GM23248 (cell line): ENCODE data around the gene PON2. TPM values are rescaled to one million over a fixed set of nuclear protein-coding genes. Genes with fewer than 3 reads are reported as not detected.

ENCODE experiments used
- DNase-seq: peaks from one replicate; pipeline ENCODE4 v3.0.0-alpha.2; 2015
- H2AFZ ChIP-seq: fragments of 200-600 bp; sonication (generic); 2 replicates; pipeline ENCODE4 v1.6.1; 2016; ENCODE audit warnings: antibody characterized with exemption
- H3F3A ChIP-seq: fragments of 200-600 bp; sonication (generic); 2 replicates; pipeline ENCODE4 v1.6.1; 2016; ENCODE audit warnings: mild to moderate bottlenecking, antibody characterized with exemption, mixed run types; ENCODE audit not compliant: insufficient read depth
- H3K27ac ChIP-seq: fragments of 200-600 bp; sonication (generic); 2 replicates; pipeline ENCODE4 v1.5.1; 2016; ENCODE audit warnings: mild to moderate bottlenecking
- H3K27me3 ChIP-seq: fragments of 200-600 bp; sonication (generic); replicated peaks from 2 replicates; pipeline ENCODE4 v1.6.1; 2016; ENCODE audit warnings: mild to moderate bottlenecking; ENCODE audit not compliant: insufficient read depth
- H3K36me3 ChIP-seq: fragments of 200-600 bp; sonication (generic); 2 replicates; pipeline ENCODE4 v1.6.1; 2016; ENCODE audit warnings: low read depth, mild to moderate bottlenecking
- H3K4me1 ChIP-seq: fragments of 200-600 bp; sonication (generic); 2 replicates; pipeline ENCODE4 v1.6.1; 2016; ENCODE audit warnings: mild to moderate bottlenecking; ENCODE audit not compliant: insufficient read depth
- H3K4me2 ChIP-seq: fragments of 200-600 bp; sonication (generic); one replicate; pipeline ENCODE4 v1.6.1; 2016; ENCODE audit warnings: mild to moderate bottlenecking; ENCODE audit not compliant: unreplicated experiment
- H3K4me3 ChIP-seq: fragments of 200-600 bp; sonication (generic); 2 replicates; pipeline ENCODE4 v1.5.1; 2016; ENCODE audit warnings: mild to moderate bottlenecking
- H3K79me2 ChIP-seq: fragments of 200-600 bp; sonication (generic); 2 replicates; pipeline ENCODE4 v1.6.1; 2016; ENCODE audit warnings: mild to moderate bottlenecking; ENCODE audit not compliant: insufficient read depth
- H3K9ac ChIP-seq: fragments of 200-600 bp; sonication (generic); 2 replicates; pipeline ENCODE4 v1.6.1; 2016; ENCODE audit warnings: mild to moderate bottlenecking
- H3K9me2 ChIP-seq: fragments of 200-600 bp; sonication (generic); 2 replicates; pipeline ENCODE4 v1.6.1; 2016; ENCODE audit warnings: mixed run types, mild to moderate bottlenecking, moderate library complexity; ENCODE audit not compliant: insufficient read depth
- H3K9me3 ChIP-seq: fragments of 200-600 bp; sonication (generic); one replicate; pipeline ENCODE4 v1.6.1; 2017; ENCODE audit warnings: low read depth
- H4K20me1 ChIP-seq: fragments of 200-600 bp; sonication (generic); 2 replicates; pipeline ENCODE4 v1.6.0; 2016; ENCODE audit not compliant: insufficient read depth
- EZH2 ChIP-seq: fragments of 200-600 bp; sonication (generic); IDR thresholded peaks from 2 replicates; pipeline ENCODE4 v1.6.1; 2018; ENCODE audit warnings: antibody characterized with exemption, mild to moderate bottlenecking; ENCODE audit not compliant: insufficient read depth, poor library complexity, severe bottlenecking
- EZH2phosphoT487 ChIP-seq: fragments of 200-600 bp; sonication (generic); IDR thresholded peaks from 2 replicates; pipeline ENCODE4 v1.6.1; 2018; ENCODE audit warnings: antibody characterized with exemption, moderate library complexity, mild to moderate bottlenecking, low read depth; ENCODE audit not compliant: insufficient read depth
- WGBS, 2 experiments: methylation state at CpG; one replicate each; pipeline ENCODE4 v1.1.6; 2015 to 2017; ENCODE audit warnings: low lambda C conversion rate in 2 of 2, low coverage in 1 of 2; ENCODE audit errors: missing lambda C conversion rate in 2 of 2; 5-methylcytosine and 5-hydroxymethylcytosine counted together
- in situ Hi-C: fragments of 300-500 bp; cut with MboI; formaldehyde crosslinking; loops from 2 replicates; pipeline ENCODE4 v1.15.0; 2020
- polyA plus RNA-seq: library from polyadenylated mRNA; unstranded; fragments of >200 nt; fragmentation: Nextera tagmentation; extraction: Ambion mirVana; gene quantifications from 2 replicates; pipeline ENCODE4 v1.2.1, GENCODE V29; 2016
- total RNA-seq: library from RNA; depleted of rRNA; stranded (reverse); fragments of >200 nt; shearing (Covaris generic); gene quantifications from 2 replicates; pipeline ENCODE4 v1.2.3, GENCODE V29; 2014; rRNA removed

PON2 gene
- total and polyA plus RNA-seq, 2 experiments from 2014 or later: 65.6 to 99.7 TPM

GRCh38 chr7:95367606-95368005 is 67.2 kb downstream of the PON2 start:
- H3K4me1 ChIP-seq: 0 out of 2 replicates have a peak, but pooled peaks cover 5% of the 10 kb centered on the region
- no peaks in the 10 kb centered on the region for H3K36me3 ChIP-seq
- no peak for DNase-seq
- in situ Hi-C loops: no loop called here
- no peak overlapping the region for H3K4me2 ChIP-seq
- TF ChIP-seq EZH2 (no peak), EZH2phosphoT487 (no peak)
- no peak overlapping the region for H2AFZ ChIP-seq
- no peaks in the 10 kb centered on the region for H3F3A ChIP-seq
- H3K9me3 ChIP-seq: no peaks in the 10 kb centered on the region
- no peaks in the 10 kb centered on the region for H3K27me3 ChIP-seq
- H4K20me1 ChIP-seq: no peaks in the 10 kb centered on the region
- H3K9ac ChIP-seq: no peak overlapping the region
- no peak overlapping the region for H3K4me3 ChIP-seq
- 43 to 54% methylated on average over 1 of the region's 1 CpG for WGBS, 2 experiments
- no peak overlapping the region for H3K27ac ChIP-seq
- no peaks in the 10 kb centered on the region for H3K9me2 ChIP-seq
- H3K79me2 ChIP-seq: no peaks in the 10 kb centered on the region

GRCh38 chr7:95365151-95365550 is 69.7 kb downstream of the PON2 start:
- in situ Hi-C loops: no loop called here
- no peaks in the 10 kb centered on the region for H3K9me2 ChIP-seq

GRCh38 chr7:95357623-95358022 is 77.2 kb downstream of the PON2 start:
- no peaks in the 10 kb centered on the region for H3K4me1 ChIP-seq
- no peaks in the 10 kb centered on the region for H3K9me2 ChIP-seq
- no peak overlapping the region for H3K4me2 ChIP-seq
- peak; percentile 5 for DNase-seq
- no peak overlapping the region for H3K4me3 ChIP-seq
- H3F3A ChIP-seq: no peaks in the 10 kb centered on the region
- TF ChIP-seq EZH2 (no peak), EZH2phosphoT487 (no peak)
- H3K27me3 ChIP-seq: no peaks in the 10 kb centered on the region
- H3K9ac ChIP-seq: no peak overlapping the region
- no peaks in the 10 kb centered on the region for H3K79me2 ChIP-seq
- in situ Hi-C loops: no loop called here
- no peak overlapping the region for H2AFZ ChIP-seq
- H3K27ac ChIP-seq: no peak overlapping the region
- H4K20me1 ChIP-seq: no peaks in the 10 kb centered on the region
- no peaks in the 10 kb centered on the region for H3K9me3 ChIP-seq
- WGBS, 2 experiments: 3 to 4% methylated on average over 3 of the region's 3 CpGs
- H3K36me3 ChIP-seq: no peaks in the 10 kb centered on the region

More at GRCh38 chr7:95365151-95365550, 69.7 kb downstream of the PON2 start:
- no peak overlapping the region for H3K4me3 ChIP-seq
- no peaks in the 10 kb centered on the region for H3K27me3 ChIP-seq
- no peak for TF ChIP-seq EZH2phosphoT487
- no peak for TF ChIP-seq EZH2
- H2AFZ ChIP-seq: no peak overlapping the region
- no peaks in the 10 kb centered on the region for H3K79me2 ChIP-seq
- no peaks in the 10 kb centered on the region for H3K9me3 ChIP-seq
- H3K4me2 ChIP-seq: no peak overlapping the region
- H3F3A ChIP-seq: no peaks in the 10 kb centered on the region
- H3K4me1 ChIP-seq: no peaks in the 10 kb centered on the region
- H4K20me1 ChIP-seq: no peaks in the 10 kb centered on the region
- 80 to 89% methylated on average over 1 of the region's 1 CpG for WGBS, 2 experiments
- H3K9ac ChIP-seq: no peak overlapping the region
- no peaks in the 10 kb centered on the region for H3K36me3 ChIP-seq
- no peak overlapping the region for H3K27ac ChIP-seq
- DNase-seq: peak; percentile 36

Other genes with a start within 250 kb of the PON2 start
- gene PON1, start 110.5 kb downstream of the PON2 start, total RNA-seq: not detected in 2 replicates
- not detected in 2 replicates for gene PON1, start 110.5 kb downstream of the PON2 start, polyA plus RNA-seq
- gene PON3, start 38.7 kb downstream of the PON2 start, total RNA-seq: 1.4 TPM in 1 of 2 replicates, not detected in the other
- gene PON3, start 38.7 kb downstream of the PON2 start, polyA plus RNA-seq: 0.22 TPM in 1 of 2 replicates, not detected in the other
- gene ASB4, start 50.9 kb upstream of the PON2 start, total RNA-seq: not detected in 2 replicates
- not detected in 2 replicates for gene ASB4, start 50.9 kb upstream of the PON2 start, polyA plus RNA-seq
- 1.0 and 1.5 TPM in 2 replicates for gene PDK4, start 161.5 kb upstream of the PON2 start, total RNA-seq
- 1.2 and 1.4 TPM in 2 replicates for gene PDK4, start 161.5 kb upstream of the PON2 start, polyA plus RNA-seq